Medulla oblongata (tissue), 1 donor: ENCODE measurements around the gene CASP10.
A peak's percentile ranks its signal among the peaks of the same experiment; 100 is the strongest.
"Not testable (repeated sequence)": the region's sequence is repeated elsewhere in the genome, so short reads cannot be mapped to it uniquely, and the experiment has no call there.

Experiments used
- DNase-seq: peaks from one replicate; pipeline ENCODE4 v3.0.0-alpha.2; 2015; ENCODE audit errors: extremely low spot score

The CASP10 gene

GRCh38 chr2:201182650-201183364, at the start of gene CASP10:
TSS of gene CASP10 (plus strand) at chr2:201183141. CDS start at chr2:201185778, 2,637 bp downstream.
- peak; percentile 71 for DNase-seq

GRCh38 chr2:201135386-201135785, 47.6 kb upstream of the CASP10 start:
- no peak for DNase-seq

- DNase-seq: no peak
These were observed 46.0 kb upstream of the CASP10 start for GRCh38 chr2:201136889-201137321.

- DNase-seq: no peak
These were observed 45.2 kb upstream of the CASP10 start for GRCh38 chr2:201137505-201138400.

- no peak for DNase-seq
These were observed 44.5 kb upstream of the CASP10 start for GRCh38 chr2:201138401-201138970.

- DNase-seq: not testable (repeated sequence)
These were observed 43.8 kb upstream of the CASP10 start for GRCh38 chr2:201138986-201139781.

- no peak for DNase-seq
These were observed 42.9 kb upstream of the CASP10 start for GRCh38 chr2:201139836-201140604.

- no peak for DNase-seq
These were observed 38.6 kb upstream of the CASP10 start for GRCh38 chr2:201144101-201145051.

GRCh38 chr2:201148434-201148990, 34.4 kb upstream of the CASP10 start:
- no peak for DNase-seq

- DNase-seq: no peak
These were observed 33.7 kb upstream of the CASP10 start for GRCh38 chr2:201149064-201149820.

- not testable (repeated sequence) for DNase-seq
These were observed 33.1 kb upstream of the CASP10 start for GRCh38 chr2:201149821-201150165.

GRCh38 chr2:201150454-201151020, 32.4 kb upstream of the CASP10 start:
- no peak for DNase-seq

- no peak for DNase-seq
These were observed 31.6 kb upstream of the CASP10 start for GRCh38 chr2:201151127-201151981.

- no peak for DNase-seq
These were observed 30.4 kb upstream of the CASP10 start for GRCh38 chr2:201152517-201152916.

GRCh38 chr2:201152999-201153815, 29.7 kb upstream of the CASP10 start:
- no peak for DNase-seq

- no peak for DNase-seq
These were observed 28.1 kb upstream of the CASP10 start for GRCh38 chr2:201154615-201155399.
